Hematopoietic multipotent progenitor cell treated with erythropoietin and hydrocortisone succinate and interleukin-3 and kit ligand, for 4 days (in vitro differentiated cells): ENCODE measurements around the gene CWC22.
"Not testable (repeated sequence)": the region's sequence is repeated elsewhere in the genome, so short reads cannot be mapped to it uniquely, and the experiment has no call there.

Experiments used
- DNase-seq: peaks from one replicate; pipeline ENCODE4 v3.0.0-alpha.2; 2015

The CWC22 gene

DNA sequence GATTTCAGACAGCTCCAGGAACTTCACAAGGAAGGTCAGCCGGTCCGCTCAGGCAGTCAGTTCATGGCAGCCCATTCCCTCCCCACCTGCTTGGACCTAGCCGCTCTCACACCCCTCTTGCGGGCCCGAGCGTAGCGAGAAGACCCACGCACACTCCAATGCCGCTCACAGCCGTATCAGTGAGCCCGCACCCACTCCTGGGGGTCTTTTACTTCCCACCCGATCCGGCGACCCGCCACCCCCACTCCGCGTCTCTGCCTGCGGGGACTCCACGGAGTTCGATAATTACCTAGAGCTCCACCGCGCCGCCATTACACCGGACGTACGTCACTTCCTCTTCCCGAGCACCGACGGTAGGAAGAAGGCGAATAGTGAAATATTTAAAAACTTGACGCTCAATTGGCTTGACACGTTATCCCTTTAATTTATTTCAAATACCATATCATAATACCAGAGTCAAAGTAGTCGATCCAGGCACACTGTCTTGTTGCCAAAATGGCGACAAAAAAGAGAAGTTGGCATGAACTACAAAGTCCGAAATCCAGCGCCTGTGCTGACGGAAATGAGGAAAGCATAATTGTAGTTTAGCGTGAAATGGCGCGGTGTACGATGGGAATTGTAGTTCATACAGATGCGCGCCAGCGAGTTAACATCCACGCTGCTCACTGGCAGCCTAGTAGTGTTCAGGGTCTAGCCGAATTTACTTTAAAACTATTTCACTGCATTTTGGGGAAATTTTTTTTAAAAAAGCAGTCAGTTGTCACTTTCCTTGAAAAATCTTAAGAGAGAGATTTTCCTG is at the start of gene CWC22:
TSS of gene CWC22 (minus strand) at position 517 of the 799 bp plus-strand sequence. CDS start 13,956 bp downstream, outside the sequence.
- peak; percentile 98 for DNase-seq

DNA sequence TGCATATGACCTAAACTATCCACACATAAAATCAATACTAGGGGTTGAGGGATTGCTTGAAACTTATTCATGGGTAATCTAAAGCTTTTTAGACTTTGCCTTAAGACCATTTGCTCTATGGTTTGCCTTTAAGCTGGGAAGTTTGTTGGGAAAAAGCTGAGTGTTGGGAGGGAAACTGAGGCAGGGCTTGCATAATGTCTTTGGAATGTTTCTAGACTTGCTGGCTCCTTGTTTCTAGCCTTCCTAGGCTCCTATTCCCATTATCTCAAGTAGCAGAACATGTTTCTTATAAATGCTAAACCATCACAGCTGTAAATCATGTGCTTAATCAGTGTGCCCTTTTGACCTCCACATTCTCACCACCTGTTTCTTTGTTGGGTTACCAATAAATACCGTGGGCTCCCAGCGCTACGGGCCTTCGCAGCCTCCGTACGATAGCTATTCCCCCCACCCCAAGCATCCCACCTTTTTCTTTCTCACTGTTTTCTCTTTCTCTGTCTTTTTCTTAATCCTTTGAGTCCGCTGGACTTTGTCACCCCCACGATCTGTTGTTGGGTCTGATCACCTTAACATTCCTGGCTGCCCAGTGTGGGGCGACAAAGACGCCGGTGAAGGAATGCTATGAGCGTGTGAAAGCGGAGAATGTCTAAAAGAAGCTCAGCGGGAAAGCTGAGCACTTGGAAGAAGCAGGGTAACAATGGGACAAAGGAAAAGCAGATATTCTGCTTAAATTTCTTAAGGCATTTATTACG is 49.4 kb upstream of the CWC22 start:
- no peak for DNase-seq

GRCh38 chr2:180054576-180054975 is 47.5 kb upstream of the CWC22 start:
- DNase-seq = not testable (repeated sequence)

DNA sequence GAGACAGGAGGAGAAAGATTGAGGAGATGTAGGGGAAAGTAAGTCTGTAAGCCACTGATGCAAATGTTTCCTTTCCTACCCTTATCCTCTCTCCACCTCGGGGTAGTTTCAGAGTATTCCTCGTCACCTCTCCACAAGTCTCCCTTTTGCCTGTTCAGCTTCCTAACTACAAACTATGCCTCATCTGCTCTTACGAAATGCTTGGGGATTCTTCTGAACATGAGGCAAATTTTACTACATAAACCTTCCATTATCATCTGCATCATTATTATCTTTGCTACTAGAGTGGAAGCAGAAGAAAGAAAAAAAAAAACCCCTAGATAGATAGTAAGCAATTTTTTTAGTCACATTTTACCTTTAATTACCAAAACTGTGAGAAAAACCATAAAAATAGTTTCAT is 43.1 kb upstream of the CWC22 start:
- no peak for DNase-seq

GRCh38 chr2:180048251-180048650 is 41.2 kb upstream of the CWC22 start:
- no peak for DNase-seq

DNA sequence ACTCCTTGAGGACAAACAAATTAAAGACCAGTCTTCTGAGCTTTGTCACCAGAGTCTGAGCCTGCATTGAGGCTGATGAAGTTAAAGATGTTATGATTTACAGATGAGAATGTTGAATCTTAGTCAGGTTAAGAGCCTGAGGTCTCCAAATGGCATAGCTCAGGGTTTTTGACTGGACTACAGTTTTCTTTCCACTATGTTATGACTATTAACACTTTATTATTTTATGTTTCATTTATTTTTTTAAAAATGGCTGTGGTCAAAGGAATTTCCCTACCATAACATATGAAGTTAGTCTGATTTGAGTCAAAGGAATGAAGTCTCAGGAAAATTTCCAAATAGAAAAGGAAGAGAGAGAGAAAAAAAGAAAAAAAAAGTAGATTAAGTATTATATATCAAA is 39.7 kb upstream of the CWC22 start:
- no peak for DNase-seq

GRCh38 chr2:180046202-180046601 is 39.1 kb upstream of the CWC22 start:
- no peak for DNase-seq

DNA sequence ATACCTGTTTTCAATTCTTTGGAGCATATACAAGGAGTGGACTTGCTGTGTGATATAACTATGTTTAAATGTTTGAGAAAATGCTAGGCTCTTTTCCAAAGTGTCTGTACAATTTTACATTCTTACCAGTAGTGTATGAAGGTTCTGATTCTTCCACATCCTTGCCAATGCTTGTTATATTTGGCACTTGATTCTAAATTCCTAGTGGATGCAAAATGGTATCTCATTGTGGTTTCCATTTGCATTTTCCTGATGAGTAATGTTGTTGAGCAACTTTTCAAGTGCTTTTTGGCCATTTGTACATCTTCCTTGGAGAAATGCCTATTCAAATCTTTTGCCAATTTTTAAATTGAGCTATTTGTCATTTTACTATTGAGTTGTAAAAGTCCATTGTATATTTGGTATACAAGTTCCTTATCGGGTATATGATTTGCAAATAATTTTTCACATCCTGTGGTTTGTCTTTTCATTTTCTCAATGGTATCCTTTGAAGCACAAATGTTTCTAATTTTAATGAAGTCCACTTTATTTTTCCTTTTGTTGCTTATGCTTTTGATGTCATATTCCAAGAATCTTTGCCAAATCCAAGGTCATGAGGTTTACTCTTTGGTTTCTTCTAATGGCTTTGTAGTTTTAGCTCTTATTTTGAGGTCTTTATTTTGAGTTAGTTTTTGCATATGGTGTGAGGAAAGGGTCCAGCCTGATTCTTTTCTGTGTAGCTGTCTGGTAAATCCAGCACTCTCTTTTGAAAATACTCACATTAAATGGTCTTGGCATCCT is 33.2 kb upstream of the CWC22 start:
- DNase-seq = no peak

- no peak for DNase-seq
These were observed 31.9 kb upstream of the CWC22 start for GRCh38 chr2:180038997-180039396.

- DNase-seq = no peak
These were observed 27.1 kb upstream of the CWC22 start for GRCh38 chr2:180033993-180034894.

DNA sequence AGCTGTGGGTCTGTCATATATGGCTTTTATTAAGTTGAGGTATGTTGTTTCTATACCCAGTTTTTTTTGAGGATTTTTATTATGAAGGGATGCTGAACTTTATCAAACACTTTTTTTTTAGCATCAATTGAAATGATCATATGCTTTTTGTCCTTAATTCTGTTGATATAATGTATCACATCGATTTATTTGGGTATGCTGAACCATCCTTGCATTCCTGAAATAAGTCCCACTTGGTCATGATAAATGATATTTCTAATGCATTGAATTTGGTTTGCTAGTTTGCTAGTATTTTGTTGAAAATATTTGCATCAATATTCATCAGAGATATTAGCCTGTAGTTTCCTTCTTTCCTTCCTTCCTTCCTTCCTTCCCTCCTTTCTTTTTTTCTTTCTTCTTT is 22.5 kb upstream of the CWC22 start:
- no peak for DNase-seq

DNA sequence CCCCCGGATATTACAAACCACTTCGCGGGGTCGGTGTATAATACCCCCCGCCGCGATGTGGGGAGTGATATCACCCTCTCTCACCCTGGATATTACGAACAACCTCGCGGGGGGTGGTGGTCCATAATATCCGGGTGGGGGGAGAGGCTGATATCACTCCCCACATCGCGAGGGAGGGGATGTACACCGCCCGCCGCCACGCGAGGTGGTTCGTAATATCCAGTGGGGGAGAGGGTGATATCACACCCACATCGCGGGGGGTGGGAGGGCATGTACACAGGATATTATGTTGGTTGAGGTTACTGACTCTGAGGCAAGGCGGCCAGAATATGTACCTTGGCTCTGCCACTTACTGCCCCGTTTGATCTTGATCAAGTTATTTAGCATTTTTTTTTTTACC is 14.8 kb upstream of the CWC22 start:
- DNase-seq = no peak

- no peak for DNase-seq
These were observed 10.7 kb upstream of the CWC22 start for GRCh38 chr2:180017784-180018183.

- DNase-seq = no peak
These were observed 9.8 kb upstream of the CWC22 start for GRCh38 chr2:180016937-180017336.

GRCh38 chr2:180015951-180016709 is 9.0 kb upstream of the CWC22 start:
- no peak for DNase-seq

GRCh38 chr2:180012523-180012922 is 5.4 kb upstream of the CWC22 start:
- no peak for DNase-seq

DNA sequence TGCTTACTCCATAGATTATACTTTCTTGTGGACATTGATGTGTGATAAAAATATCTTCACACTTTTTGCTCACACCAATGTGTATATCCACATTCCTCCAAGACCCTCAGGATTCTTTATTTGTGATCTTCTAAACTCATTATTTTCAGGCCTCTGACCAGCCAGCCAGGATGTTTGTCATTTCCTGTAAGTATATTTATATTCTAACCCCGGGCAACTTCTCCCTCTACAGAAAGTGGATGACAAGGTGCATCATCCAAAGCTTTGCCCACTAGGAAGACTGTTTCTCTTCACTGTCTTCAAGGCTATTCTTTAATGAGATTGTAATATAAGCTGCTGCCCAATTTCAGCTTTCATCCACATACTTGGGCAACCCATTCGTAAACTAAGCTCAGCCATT is 3.6 kb upstream of the CWC22 start:
- DNase-seq = no peak

DNA sequence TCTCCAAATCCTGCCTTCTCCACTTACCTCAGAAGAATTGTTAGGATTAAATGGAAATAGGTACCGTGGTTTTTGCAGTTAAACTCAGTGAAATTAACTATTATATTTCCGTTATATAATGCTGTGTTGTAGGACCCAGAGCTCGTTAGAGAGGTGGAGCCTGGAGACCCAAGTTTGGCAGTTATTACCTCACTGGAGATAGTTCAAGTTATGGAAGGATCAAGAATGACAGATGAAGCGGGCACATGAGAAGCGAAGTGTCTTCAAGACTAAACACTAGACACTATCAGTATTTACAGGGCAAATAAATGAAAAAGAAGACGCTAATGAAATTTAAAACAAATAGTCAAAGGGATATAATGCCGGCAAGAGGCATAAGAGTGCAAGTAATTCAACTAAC is 866 bp downstream of the CWC22 start:
- peak; percentile 56 for DNase-seq

GRCh38 chr2:180005465-180005864 is 1.6 kb downstream of the CWC22 start:
- not testable (repeated sequence) for DNase-seq

- no peak for DNase-seq
These were observed 2.4 kb downstream of the CWC22 start for GRCh38 chr2:180004731-180005130.

- DNase-seq = no peak
These were observed 3.5 kb downstream of the CWC22 start for GRCh38 chr2:180003559-180003958.

- DNase-seq = peak; percentile 50
These were observed 4.0 kb downstream of the CWC22 start for GRCh38 chr2:180003073-180003472.
